Measurements from ENCODE around the gene SCAPER.

The SCAPER gene

GRCh38 chr15:76376816-76377215 lies 528.3 kb downstream of the SCAPER start:
- Histone ChIP-seq H3K27ac (ENCODE audit: low read length) (no peak overlapping the region), H4K20me1 (ENCODE audit: insufficient read depth, low read length) (no peaks in the 10 kb centered on the region), H3K9me3 (ENCODE audit: insufficient read depth, low read length) (no peaks in the 10 kb centered on the region), H3K27me3 (ENCODE audit: low read depth, low read length) (no peaks in the 10 kb centered on the region), H3K79me2 (ENCODE audit: low read length) (no peaks in the 10 kb centered on the region), H3K4me1 (ENCODE audit: low read length) (no peaks in the 10 kb centered on the region), H3K9ac (ENCODE audit: low read length) (no peak overlapping the region), H3K36me3 (replicated peaks; ENCODE audit: low read depth, low read length) (no peaks in the 10 kb centered on the region), H3K4me3 (ENCODE audit: low read length) (no peak overlapping the region), H2AFZ (ENCODE audit: low read depth, low read length) (no peak overlapping the region), H3K4me2 (ENCODE audit: low read length) (no peak overlapping the region)
- TF ChIP-seq EZH2phosphoT487 (IDR thresholded peaks at IDR 0.05; ENCODE audit: low read depth) = no peak

DNA sequence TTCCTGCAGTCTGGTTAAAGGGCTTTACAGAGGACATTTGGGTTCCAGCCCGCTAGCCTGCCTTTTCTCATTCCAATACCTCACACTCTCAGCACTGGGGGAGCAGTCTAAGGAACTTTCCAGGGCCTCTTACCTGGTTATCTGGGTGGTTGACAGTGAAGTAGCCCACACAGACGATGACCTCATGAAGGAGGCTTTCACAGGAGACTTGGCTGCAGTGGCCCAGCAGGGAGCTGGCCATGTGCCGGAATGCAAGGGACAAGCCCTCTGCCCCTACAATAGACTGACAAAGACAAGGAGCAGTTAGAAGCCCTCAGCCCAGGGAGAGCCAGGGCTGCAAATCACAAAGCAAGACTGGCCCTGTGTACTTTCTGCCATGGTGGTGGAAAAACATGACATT lies 529.1 kb downstream of the SCAPER start:
- no peak overlapping the region for H3K9ac ChIP-seq (ENCODE audit: low read length)
- no peaks in the 10 kb centered on the region for H4K20me1 ChIP-seq (ENCODE audit: insufficient read depth, low read length)
- no peaks in the 10 kb centered on the region for H3K79me2 ChIP-seq (ENCODE audit: low read length)
- no peak overlapping the region for H3K27ac ChIP-seq (ENCODE audit: low read length)
- H3K27me3 ChIP-seq (ENCODE audit: low read depth, low read length) = no peaks in the 10 kb centered on the region
- no peak overlapping the region for H3K4me3 ChIP-seq (ENCODE audit: low read length)
- TF ChIP-seq EZH2phosphoT487 (IDR thresholded peaks at IDR 0.05; ENCODE audit: low read depth) = no peak
- no peak for TF ChIP-seq CTCF (IDR thresholded peaks at IDR 0.05; ENCODE audit: low read depth, low read length)
- H3K4me2 ChIP-seq (ENCODE audit: low read length) = no peak overlapping the region
- H3K9me3 ChIP-seq (ENCODE audit: insufficient read depth, low read length) = no peaks in the 10 kb centered on the region
- no peaks in the 10 kb centered on the region for H3K4me1 ChIP-seq (ENCODE audit: low read length)
- no peaks in the 10 kb centered on the region for H3K36me3 ChIP-seq (replicated peaks; ENCODE audit: low read depth, low read length)
- H2AFZ ChIP-seq (ENCODE audit: low read depth, low read length) = no peak overlapping the region

DNA sequence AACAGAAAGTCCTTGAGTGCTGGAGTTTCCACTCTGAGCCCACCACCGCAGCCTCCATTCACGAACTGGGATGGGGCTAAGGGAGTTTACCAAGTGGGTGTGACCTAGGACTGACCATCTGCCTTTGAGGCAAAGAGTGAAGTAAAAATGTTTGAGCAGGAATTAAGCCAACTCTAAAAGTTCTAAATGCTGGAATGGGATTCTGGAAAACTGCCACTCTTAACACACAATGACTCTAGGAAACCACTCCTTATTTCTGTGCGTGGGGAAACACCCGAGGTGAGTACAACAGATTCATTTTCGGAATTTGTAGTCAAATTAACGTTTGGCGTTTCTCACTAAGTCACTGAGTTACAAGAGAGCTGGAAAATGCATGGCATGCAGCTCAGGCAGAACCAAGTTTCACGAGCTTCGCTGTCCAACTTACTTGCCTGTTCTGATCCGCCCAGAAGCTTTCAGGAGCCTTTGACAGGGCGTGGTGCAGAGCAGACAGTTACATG lies 537.0 kb downstream of the SCAPER start:
- no peak for TF ChIP-seq EZH2phosphoT487 (IDR thresholded peaks at IDR 0.05; ENCODE audit: low read depth)
- TF ChIP-seq CTCF (IDR thresholded peaks at IDR 0.05; ENCODE audit: low read depth, low read length) = no peak
- H4K20me1 ChIP-seq (ENCODE audit: insufficient read depth, low read length) = no peaks in the 10 kb centered on the region
- no peaks in the 10 kb centered on the region for H3K79me2 ChIP-seq (ENCODE audit: low read length)
- H2AFZ ChIP-seq (ENCODE audit: low read depth, low read length) = no peak overlapping the region
- no peaks in the 10 kb centered on the region for H3K9me3 ChIP-seq (ENCODE audit: insufficient read depth, low read length)
- H3K4me1 ChIP-seq (ENCODE audit: low read length) = peaks cover 8% of the 10 kb centered on the region
- H3K36me3 ChIP-seq (replicated peaks; ENCODE audit: low read depth, low read length) = no peaks in the 10 kb centered on the region
- no peaks in the 10 kb centered on the region for H3K27me3 ChIP-seq (ENCODE audit: low read depth, low read length)
- 0 out of 2 replicates have a peak overlapping the region, but pooled peaks have one; percentile 5 for H3K4me2 ChIP-seq (ENCODE audit: low read length)
- no peak overlapping the region for H3K9ac ChIP-seq (ENCODE audit: low read length)
- H3K27ac ChIP-seq (ENCODE audit: low read length) = no peak overlapping the region
- no peak overlapping the region for H3K4me3 ChIP-seq (ENCODE audit: low read length)

DNA sequence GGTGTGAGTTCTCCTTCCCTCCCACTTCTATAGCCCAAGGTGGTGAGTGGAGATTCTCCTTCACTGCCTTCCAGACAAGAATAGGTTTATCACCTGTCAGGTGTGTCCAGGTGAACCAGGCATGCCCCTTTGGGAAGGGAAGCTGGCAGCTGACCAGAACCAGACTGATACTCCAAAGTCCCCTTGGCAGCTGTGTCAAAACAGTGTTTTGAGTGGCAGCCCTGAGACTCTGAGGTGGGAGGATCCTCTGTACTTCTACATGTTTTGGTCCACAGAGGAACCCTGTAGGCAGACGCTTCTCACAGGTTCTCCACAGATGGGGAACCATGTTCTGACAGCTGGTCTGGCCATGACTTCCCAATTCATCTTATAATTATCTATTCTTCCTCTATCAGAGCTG lies 538.4 kb downstream of the SCAPER start:
- Histone ChIP-seq H3K4me2 (ENCODE audit: low read length) (no peak overlapping the region), H3K36me3 (replicated peaks; ENCODE audit: low read depth, low read length) (no peaks in the 10 kb centered on the region), H2AFZ (ENCODE audit: low read depth, low read length) (no peak overlapping the region), H3K9ac (ENCODE audit: low read length) (no peak overlapping the region), H3K9me3 (ENCODE audit: insufficient read depth, low read length) (no peaks in the 10 kb centered on the region), H3K79me2 (ENCODE audit: low read length) (no peaks in the 10 kb centered on the region), H3K4me3 (ENCODE audit: low read length) (no peak overlapping the region), H3K27me3 (ENCODE audit: low read depth, low read length) (no peaks in the 10 kb centered on the region), H3K27ac (ENCODE audit: low read length) (no peak overlapping the region), H3K4me1 (ENCODE audit: low read length) (peaks cover 8% of the 10 kb centered on the region), H4K20me1 (ENCODE audit: insufficient read depth, low read length) (no peaks in the 10 kb centered on the region)
- TF ChIP-seq CTCF (IDR thresholded peaks at IDR 0.05; ENCODE audit: low read depth, low read length) (no peak), EZH2phosphoT487 (IDR thresholded peaks at IDR 0.05; ENCODE audit: low read depth) (no peak)

Measured in OCI-LY3 (cell line).